HepG2 (cell line): Measurements from ENCODE around the gene MST1. TPM values are rescaled to one million over a fixed set of nuclear protein-coding genes. Genes with fewer than 3 reads are reported as not detected.

Experiments used
- ISX ChIP-seq: sonication (generic); formaldehyde crosslinking; conservative IDR thresholded peaks from 2 replicates; pipeline ENCODE4 v1.5.0; 2020; ENCODE audit warnings: missing genetic modification reagents
- KDM4B ChIP-seq: sonication (generic); formaldehyde crosslinking; IDR thresholded peaks from 2 replicates; pipeline ENCODE4 v1.4.0; 2020; ENCODE audit warnings: missing genetic modification reagents
- KDM5A ChIP-seq: fragments of 200-600 bp; sonication (generic); IDR thresholded peaks from 2 replicates; pipeline ENCODE4 v1.7.0; 2018; ENCODE audit warnings: antibody characterized with exemption, mild to moderate bottlenecking, low read length, borderline replicate concordance
- KIAA2018 ChIP-seq: sonication (generic); formaldehyde crosslinking; IDR thresholded peaks from 2 replicates; pipeline ENCODE4 v1.5.0; 2020; ENCODE audit warnings: mild to moderate bottlenecking, missing genetic modification reagents, borderline replicate concordance
- RERE ChIP-seq: IDR thresholded peaks from 2 replicates; pipeline ENCODE4 v1.6.1; 2016; ENCODE audit warnings: low read depth, missing genetic modification reagents, missing compliant biosample characterization
- SETDB1 ChIP-seq: sonication (generic); formaldehyde crosslinking; IDR thresholded peaks from 2 replicates; pipeline ENCODE4 v1.5.1; 2020; ENCODE audit warnings: missing genetic modification reagents, mild to moderate bottlenecking, borderline replicate concordance
- SRF ChIP-seq: IDR thresholded peaks from 2 replicates; pipeline ENCODE4 v1.6.1; 2011; ENCODE audit warnings: mild to moderate bottlenecking, low read depth, low read length, moderate library complexity
- ZNF235 ChIP-seq: sonication (generic); formaldehyde crosslinking; IDR thresholded peaks from 2 replicates; pipeline ENCODE4 v1.8.1; 2023; ENCODE audit warnings: mild to moderate bottlenecking, missing genetic modification reagents, borderline replicate concordance
- ZNF343 ChIP-seq: sonication (generic); formaldehyde crosslinking; IDR thresholded peaks from 2 replicates; pipeline ENCODE4 v1.4.0; 2020; ENCODE audit warnings: mild to moderate bottlenecking, missing genetic modification reagents
- ZNF550 ChIP-seq: sonication (generic); formaldehyde crosslinking; IDR thresholded peaks from 2 replicates; pipeline ENCODE4 v1.4.0; 2020; ENCODE audit warnings: mild to moderate bottlenecking, missing genetic modification reagents, borderline replicate concordance
- ZNF580 ChIP-seq: IDR thresholded peaks from 2 replicates; pipeline ENCODE4 v1.6.1; 2016; ENCODE audit warnings: low read depth, borderline replicate concordance
- ZNF597 ChIP-seq: sonication (generic); formaldehyde crosslinking; IDR thresholded peaks from 2 replicates; pipeline ENCODE4 v1.5.0; 2020; ENCODE audit warnings: missing genetic modification reagents
- ZNF773 ChIP-seq: sonication (generic); formaldehyde crosslinking; IDR thresholded peaks from 2 replicates; pipeline ENCODE4 v1.4.0; 2020; ENCODE audit warnings: missing genetic modification reagents, borderline replicate concordance
- polyA plus RNA-seq, 8 experiments: library from polyadenylated mRNA; depleted of rRNA in 3 of 8; stranded (reverse) in 7 of 8; unstranded in 1 of 8; fragments of >200 nt; fragmentation: Illumina TruSeq in 4 of 8; extraction: Trizol in 4 of 8; gene quantifications; 2 replicates each; pipeline versions ENCODE4 v1.2.1 to v1.2.3, GENCODE V29; 2011 to 2016; ENCODE audit warnings: low read depth in 4 of 8, missing spikeins in 1 of 8, mixed read lengths in 1 of 8; ENCODE audit not compliant: insufficient read depth in 1 of 8
- total RNA-seq, 5 experiments: library from RNA; depleted of rRNA; stranded (reverse); fragments of >200 nt; fragmentation: Illumina TruSeq; extraction: Trizol; gene quantifications; 2 replicates each; pipeline ENCODE4 v1.2.3, GENCODE V29; 2016; ENCODE audit warnings: low read depth in 1 of 5

The MST1 gene
- total and polyA plus RNA-seq, 2 of the 13 experiments (the other 11 are each of a cell fraction or from before 2014, with no cell fraction given): 189 to 452 TPM

- TF ChIP-seq KIAA2018 (CRISPR knock-in tag) (no peak), ZNF580 (CRISPR knock-in tag) (no peak), ZNF550 (no peak), ISX (CRISPR knock-in tag) (no peak), ZNF597 (CRISPR knock-in tag) (no peak), ZNF773 (CRISPR knock-in tag) (no peak), SETDB1 (no peak), SRF (no peak), KDM4B (CRISPR knock-in tag) (no peak), RERE (CRISPR knock-in tag) (no peak), KDM5A (no peak), ZNF343 (CRISPR knock-in tag) (no peak), ZNF235 (CRISPR knock-in tag) (no peak)
Observed at GRCh38 chr3:49665822-49666519, 23.3 kb downstream of the MST1 start (continued).
